HG02678 (cell line): ENCODE data around the gene LPP.

Experiments
- ATAC-seq: cut with Tn5 transposase; IDR thresholded peaks from one replicate; pipeline ENCODE4 v1.9.1; 2021; ENCODE audit warnings: mild to moderate bottlenecking, moderate library complexity; ENCODE audit not compliant: unreplicated experiment

The LPP gene

DNA sequence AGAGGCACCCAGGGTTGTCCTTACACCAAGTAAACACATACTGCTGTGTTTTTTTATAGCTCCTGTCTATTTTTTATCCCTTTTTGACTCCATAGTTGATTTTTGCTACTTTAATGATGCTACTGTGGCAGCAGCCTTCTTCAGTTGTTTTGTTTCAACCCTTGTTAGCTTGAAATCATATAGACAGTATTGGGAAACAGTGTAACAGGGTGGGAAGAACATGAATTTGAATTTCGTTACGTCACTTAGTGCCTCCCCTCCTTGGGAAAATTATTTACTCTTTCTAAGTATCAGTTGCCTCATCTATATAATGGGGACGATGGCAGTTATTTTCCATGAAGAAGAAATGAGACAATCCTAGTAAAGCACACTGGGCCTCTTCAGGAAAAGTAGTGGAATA, 608.0 kb downstream of the LPP start:
- ATAC-seq = no peak

DNA sequence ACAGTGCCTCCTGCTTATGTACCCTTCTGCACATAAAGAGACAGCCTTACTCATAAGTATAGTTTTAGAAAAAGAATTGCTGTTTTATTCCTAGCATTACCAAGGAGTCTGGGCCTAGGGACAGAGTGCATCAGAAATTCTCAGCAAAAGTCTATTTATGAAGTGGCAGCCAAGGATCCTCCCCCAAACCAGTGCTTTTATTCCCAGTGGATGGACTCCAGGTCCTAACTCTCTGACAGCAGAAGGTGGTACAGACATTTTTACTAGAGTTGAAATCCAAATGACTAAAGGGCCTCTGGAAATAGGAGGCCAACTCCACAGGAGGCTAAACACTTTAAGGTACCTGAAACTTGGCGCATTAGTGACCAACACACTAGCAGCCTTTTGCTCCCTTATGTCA, 610.7 kb downstream of the LPP start:
- ATAC-seq = no peak

- no peak for ATAC-seq
Measured at GRCh38 chr3:188769831-188770230, 615.9 kb downstream of the LPP start.

- ATAC-seq = no peak
Measured at GRCh38 chr3:188772886-188773285, 618.9 kb downstream of the LPP start.

- ATAC-seq = no peak
Measured at GRCh38 chr3:188775412-188775811, 621.5 kb downstream of the LPP start.

DNA sequence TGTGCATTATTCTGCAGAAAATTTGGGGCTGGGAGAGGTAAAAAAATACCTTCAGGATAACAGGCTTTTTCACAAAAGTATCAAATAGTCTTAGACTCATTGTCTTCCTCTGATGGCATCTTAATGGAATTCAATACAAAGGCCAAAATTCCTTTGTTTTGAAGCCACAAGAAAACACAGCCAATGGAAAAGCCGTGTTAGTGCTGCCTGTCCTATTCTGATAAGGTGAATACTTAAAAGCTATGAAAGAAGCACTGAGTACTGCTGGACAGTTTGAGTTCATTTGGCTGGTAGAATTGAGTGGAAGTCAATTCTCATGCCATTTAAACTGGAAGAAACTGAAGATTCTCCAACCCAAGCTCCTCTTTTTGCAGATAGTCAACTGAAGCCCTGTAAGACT, 622.5 kb downstream of the LPP start:
- ATAC-seq = no peak

DNA sequence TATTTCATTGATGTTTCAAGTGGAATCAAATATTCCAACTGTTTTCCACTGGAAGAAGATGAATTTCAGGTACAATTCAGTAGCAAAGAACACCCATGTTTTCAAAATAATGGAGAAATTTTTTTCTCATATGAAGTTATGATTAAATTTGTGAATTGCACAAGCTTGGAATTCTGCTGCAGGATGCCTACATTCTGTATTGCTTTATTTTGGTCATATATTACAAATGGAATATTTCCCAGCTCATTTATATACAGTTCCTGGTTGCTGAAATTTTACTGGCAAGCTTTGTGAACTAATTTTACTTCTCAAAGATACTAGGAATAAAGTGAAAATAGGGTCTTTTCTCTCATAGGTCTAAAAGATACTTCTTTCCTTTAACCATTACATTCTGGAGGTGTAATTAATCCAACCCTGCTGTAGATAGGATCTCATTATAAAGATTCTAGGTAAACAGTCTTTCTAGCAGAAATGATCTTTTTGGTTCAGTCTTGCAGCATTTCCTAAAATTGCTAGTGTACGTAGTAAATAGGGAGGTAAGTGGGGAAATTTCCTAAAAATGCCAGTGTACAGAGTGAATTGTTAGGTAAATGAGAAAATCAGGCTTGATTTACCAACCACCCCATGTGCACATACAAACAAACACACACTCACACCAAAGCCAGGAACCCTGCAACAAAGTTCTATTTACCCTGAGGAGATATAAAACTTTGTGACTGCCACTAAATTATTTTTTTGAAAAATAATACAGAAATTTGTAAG, 624.3 kb downstream of the LPP start:
- no peak for ATAC-seq

DNA sequence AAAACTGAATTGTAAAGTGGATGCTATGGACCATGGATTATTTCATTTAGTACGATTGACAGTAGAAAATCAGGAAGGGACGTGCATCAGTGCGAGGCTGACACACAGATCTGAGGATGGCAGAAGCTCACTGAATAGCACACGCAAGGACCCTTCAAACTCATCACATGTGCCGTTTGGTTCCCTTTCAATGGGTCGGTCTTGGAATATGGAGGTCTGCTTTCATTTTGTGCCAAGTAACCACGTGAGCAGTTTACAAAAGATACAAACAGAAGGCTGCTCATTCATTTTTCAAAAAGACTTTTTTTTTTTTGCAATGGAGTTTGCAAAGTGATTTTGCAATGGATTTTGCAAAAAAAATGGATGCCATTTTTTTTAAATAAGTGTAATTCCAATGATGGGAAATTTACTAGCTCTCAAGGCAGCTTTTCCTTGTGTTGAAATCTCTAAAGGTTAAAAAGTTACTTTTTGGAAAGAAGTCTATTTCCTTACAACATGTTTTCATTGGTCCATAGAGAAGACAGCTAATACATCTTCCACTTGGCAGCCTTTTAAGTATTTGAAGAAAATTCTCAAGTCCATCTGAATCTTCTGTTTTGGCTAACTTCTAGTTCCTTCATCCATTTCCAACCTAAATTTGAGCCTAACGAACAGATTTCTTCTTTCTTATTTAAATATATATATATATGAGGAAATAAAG, 625.5 kb downstream of the LPP start:
- no peak for ATAC-seq

DNA sequence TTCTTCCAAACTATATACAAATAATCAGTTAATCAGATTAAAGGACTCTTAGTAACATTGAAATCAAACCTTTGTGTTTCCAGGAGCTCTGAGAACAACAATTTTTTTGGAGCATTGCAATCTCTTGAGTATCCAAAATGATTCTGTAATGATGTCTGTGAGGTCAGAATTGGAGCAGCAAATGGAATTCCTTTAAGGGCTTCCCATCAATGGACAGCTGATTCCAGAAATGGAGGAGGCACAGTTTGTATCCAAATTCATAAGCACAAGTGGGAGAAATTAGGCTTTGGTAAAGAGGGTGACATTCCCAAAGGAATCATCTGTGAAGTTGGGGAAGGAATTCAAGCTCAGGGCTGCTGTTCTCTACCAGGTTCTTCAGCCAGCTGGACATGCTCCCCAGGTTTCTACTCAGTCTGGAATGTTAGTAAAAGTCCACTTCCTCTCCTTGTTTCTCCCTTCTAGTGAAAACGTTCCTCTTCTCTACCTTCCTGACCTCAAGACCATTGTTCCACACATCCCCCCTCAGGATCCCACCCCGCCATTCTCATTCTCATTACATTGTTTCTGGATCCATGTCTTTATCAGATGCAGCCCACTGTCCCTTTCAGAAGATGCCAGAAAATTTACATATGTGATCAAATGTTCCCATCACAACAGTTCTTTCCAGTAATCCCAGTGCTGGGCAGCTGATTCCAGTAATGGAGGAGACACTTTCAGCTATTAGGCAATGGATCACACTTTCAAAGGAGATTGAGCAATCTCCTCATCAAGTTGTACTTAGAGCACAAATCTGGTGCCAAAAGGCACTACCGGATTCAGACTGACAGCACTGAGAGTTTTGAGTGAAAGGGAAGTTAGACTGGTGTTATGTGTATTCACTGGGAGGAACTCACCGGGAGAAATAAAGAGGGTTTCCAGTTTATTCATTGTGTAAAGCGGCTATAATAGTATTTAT, 626.5 kb downstream of the LPP start:
- ATAC-seq = no peak

DNA sequence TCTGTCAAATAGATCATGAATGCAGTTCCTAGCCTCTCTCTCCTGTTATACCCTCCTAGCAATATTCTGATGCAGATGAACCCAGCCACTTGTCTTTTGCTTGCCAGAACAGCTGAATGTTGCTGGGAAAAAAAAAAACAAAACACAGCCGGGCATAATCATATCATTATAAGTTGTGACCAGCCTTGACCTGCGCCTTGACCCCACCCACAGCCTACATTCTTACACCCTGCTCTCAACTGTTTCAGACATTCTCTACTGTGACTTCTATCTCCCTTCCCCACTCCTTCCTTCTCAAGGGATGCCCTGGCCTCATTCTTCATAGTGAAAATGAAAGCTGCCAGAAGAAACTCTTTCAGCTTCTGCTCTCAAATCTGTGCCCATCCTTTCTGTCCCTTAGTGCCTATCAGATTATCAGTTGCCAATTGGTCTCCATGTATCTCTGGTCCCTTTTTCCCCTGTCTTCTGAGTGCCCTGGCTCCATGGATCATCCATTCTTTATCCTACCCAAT, 628.7 kb downstream of the LPP start:
- ATAC-seq = no peak

DNA sequence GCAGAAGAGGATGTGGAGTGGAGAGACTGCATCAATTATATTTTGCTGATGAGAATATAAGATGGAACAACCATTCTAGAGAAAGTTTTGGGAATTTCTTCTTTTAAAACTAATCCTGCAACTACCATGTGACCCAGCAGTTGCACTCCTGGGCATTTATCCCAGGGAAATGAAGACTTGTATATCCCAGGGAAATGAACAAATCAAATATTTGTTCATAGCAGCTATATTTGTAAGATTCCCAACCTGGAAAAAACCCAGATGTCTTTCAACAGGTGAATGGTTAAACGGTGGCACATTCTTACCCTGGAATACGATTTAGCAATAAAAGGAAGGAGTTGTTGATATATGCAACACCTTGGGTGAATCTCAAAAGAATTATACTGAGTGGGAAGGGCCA, 632.5 kb downstream of the LPP start:
- no peak for ATAC-seq

DNA sequence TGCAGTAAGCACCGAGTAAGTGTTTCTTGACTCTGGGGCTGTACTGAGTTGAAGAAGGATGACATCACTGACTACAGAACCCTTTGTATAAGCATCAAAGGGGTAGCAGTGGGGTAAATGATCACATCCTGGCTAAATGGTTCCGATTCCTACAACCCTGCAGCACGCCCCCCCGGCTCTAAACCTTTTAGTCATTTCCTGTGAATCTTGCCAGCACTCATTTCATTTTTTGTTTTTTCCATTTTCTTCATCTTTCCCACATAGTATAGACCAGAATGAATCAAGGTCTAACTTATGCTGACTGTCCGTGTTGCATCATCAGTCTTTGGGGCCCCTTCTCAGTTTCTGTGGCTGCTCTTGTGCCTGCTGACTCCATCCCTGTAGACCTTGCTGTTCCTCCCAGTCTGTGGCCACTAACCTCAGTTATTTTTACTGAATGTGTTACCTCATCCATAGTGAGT, 634.7 kb downstream of the LPP start:
- ATAC-seq = no peak

- no peak for ATAC-seq
Measured at GRCh38 chr3:188789251-188789650, 635.3 kb downstream of the LPP start.

GRCh38 chr3:188791311-188791710, 637.4 kb downstream of the LPP start:
- ATAC-seq = no peak

DNA sequence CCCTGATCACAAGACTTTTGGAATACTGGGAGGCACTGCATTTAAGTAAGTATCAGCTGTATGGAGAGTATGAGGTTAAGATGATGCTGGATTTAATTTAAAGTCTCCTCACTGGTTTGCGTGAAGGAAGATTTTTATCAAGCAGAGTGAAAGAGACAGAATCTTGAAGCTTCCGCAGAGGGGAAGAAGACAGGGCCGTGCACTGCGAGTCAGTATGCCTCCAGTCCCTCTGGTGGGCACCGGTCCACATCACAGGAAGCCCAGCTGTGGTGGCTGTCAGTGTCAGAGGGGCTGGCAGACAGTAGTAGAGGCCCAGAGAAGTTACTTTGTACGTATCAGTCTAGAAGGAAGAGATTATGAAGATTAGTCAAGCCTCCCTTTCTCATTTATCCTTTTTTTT, 638.8 kb downstream of the LPP start:
- ATAC-seq = no peak

- peak; percentile 75 for ATAC-seq
Measured at GRCh38 chr3:188796122-188796631, 642.2 kb downstream of the LPP start.

DNA sequence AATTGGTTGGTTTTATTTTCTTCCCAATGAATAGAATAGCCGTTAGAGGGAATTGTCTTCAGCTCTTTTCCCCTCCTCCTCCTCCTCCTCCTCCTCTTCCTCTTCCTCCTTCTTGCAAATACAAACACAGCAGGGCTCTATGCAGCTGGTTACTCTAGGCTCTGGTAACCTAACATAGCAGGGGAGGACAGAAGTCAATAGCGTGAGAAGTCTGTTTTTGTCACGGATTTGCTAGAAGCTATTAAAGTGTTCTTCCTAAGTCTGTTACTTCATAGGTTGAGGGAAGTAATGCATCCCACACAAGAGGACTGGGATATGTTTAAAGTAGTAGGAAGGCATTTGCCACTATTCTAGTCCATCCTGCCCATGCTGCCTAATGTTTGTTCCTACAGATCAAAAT, 643.1 kb downstream of the LPP start:
- ATAC-seq = no peak

- no peak for ATAC-seq
Measured at GRCh38 chr3:188798556-188799145, 644.7 kb downstream of the LPP start.

DNA sequence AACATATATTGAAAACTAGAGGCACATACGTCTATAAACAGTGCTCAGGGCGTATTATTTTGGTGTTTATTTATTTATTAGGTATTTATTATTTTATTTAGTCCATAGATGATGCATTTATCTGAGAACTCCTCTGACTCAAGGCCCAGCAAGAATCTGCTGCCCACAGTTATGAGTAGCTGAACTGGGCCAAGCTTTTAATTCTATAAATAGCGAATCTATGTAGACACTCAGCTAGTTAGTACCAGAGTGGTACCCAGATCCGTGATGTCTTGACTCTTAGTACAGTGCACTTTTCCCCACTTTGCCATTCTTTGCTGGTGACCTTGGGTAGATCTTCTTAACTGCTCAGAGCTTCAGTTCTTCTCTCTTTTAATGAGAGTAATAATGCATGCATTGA, 647.4 kb downstream of the LPP start:
- ATAC-seq = no peak

DNA sequence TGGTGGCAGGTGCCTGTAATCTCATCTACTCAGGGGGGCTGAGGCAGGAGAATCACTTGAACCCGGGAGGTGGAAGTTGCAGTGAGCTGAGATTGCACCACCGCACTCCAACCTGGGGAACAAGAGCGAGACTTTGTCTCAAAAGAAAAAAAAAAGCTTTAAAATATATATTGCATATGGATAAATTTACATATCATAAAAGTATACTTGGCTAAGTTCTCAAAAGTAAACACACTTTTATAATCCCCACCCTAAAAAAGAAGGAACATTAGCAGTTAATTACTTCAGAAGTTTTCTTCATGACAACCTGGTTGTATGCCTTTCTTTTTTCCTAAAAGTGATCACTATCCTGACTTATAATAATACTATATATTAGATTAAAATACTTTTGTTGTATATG, 648.7 kb downstream of the LPP start:
- ATAC-seq = no peak

DNA sequence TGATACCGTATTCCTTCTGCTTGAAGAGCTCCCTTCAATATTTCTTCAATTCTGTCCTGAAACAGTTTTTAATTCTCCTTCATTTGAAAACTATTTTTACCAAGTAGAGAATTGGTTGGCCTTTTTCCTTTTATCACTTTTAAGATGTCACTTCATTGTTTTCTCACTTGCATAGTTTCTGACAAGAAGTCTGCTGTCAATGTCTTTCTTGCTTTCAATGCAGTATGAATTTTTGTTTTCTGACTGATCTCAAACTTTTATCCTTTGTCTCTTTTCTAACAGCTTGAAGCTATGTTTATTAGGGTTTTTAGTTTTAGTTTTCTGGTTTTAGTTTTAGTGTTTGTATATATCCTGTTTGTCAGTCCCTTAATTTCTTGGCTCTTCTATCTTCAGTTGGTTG, 653.0 kb downstream of the LPP start:
- no peak for ATAC-seq
